GM21723 (cell line): Measurements from ENCODE around the gene DEFB128.
A peak's percentile ranks its signal among the peaks of the same experiment; 100 is the strongest.
"Not testable (repeated sequence)": the region's sequence is repeated elsewhere in the genome, so short reads cannot be mapped to it uniquely, and the experiment has no call there.

Source experiments
- ATAC-seq: cut with Tn5 transposase; IDR thresholded peaks from one replicate; pipeline ENCODE4 v1.9.1; 2021; ENCODE audit warnings: mild to moderate bottlenecking, moderate library complexity; ENCODE audit not compliant: unreplicated experiment

DEFB128 gene

GRCh38 chr20:189611-190010 lies at the start of gene DEFB128:
DEFB128 (minus strand) TSS chr20:189711; CDS start chr20:189623, 88 bp downstream.
- ATAC-seq = no peak

DNA sequence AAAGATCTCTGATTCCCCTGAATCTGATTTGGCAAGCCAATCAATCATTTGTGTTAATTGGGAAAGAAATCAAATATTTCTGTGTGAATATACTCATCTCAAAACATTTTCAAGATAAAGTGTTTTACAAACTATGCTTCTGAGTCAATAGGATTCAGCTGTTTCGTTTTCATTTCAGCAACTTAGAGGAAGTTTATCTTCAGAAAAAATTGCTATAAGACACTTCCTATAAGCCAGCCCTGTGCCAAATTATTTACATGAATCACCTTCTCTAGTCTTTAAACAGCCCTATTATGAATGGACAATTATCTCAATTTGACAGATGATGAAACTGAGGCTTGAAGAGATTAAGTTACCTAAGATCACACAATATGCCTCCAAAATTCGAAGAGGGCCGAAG lies 48.4 kb upstream of the DEFB128 start:
- ATAC-seq = peak; percentile 79

GRCh38 chr20:237489-237888 lies 48.0 kb upstream of the DEFB128 start:
- ATAC-seq = peak; percentile 67

DNA sequence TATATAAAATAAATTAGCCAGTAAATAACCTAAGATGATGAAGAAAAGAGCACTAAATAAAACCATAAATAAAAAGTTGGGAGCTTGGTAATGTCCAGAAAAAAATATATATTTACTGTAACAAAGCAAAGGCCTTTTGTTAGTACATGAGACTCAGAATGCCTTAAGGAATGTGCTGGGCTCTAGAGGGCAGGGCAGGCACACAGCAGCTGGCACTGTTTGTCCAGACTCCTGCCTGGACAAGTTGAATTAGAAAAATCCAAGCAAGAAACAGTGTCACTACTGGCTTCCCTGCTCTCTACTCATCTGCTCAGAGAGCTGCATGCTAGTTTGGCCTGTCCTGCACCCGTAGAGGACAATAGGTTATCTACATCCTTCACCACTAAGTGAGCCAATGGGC lies 46.4 kb upstream of the DEFB128 start:
- ATAC-seq = no peak

DNA sequence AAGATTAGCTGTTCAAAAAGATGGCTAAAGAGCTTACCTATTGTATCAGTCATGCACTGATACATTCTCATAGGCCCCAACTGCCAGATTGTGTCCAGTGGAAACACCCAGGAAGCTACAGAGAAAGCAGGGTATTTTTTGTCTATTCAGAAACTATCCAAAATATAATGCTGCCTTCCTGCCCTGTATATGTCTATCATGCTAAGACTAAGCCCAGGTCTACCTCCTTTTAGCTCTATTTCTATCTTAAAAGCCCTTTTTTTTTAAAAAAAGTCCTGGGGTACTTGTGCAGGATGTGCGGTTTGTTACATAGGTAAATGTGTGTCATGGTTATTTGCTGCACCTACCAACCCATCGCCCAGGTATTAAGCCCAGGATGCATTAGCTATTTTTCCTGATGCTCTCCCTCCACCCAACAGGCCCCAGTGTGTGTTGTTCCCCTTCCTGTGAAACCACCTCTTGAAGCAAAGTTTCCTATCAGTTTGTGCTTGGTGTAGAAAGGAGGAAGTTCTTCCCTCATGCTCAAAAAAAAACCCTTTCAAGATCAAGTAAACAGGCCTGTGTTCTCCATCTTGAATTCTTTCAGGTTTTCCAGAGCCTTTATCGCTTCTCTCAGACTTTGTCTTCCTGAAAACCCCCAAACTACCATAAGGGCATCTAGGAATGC lies 38.1 kb upstream of the DEFB128 start:
- ATAC-seq = no peak

GRCh38 chr20:226958-227357 lies 37.4 kb upstream of the DEFB128 start, which contains the start of gene DEFB129:
DEFB129 (plus strand) TSS chr20:227258; CDS start chr20:227289, 31 bp downstream.
- ATAC-seq = no peak

DNA sequence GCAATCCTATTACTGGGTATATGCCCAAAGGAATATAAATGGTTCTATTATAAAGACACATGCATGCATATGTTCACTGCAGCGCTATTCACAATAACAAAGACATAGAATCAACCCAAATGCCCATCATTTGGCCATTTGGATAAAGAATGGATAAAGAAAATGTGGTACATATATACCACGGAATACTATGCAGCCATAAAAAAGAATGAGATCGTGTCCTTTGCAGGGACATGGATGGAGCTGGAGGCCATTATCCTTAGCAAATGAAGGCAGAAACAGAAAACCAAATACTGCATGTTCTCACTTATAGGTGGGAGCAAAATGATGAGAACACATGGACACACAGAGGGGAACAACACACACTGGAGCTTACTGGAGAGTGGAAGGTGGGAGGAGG lies 36.4 kb upstream of the DEFB128 start:
- not testable (repeated sequence) for ATAC-seq

DNA sequence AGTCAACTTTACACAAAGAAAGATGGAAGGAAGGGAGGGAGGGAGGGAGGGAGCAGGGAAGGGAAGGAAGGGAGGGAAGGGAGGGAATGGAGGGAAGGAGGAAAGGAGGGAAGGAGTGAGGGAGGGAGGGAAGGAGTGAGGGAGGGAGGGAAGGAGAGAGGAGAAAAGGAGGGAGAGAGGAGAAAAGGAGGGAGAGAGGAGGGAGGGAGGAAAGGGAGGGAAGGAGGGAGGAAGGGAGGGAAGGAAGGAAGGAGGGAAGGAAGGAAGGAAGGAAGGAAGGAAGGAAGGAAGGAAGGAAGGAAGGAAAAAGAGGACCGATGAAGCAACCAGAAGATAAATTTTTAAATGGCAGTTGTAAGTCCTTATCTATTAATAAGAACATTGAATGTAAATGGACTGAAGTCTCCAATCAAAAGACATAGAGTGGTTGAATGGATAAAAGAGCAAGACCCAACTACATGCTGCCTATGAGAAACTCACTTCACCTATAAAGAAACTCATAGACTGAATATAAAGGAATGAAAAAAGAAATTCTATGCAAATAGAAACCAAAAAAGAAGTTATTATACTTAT lies 31.8 kb upstream of the DEFB128 start:
- no peak for ATAC-seq

DNA sequence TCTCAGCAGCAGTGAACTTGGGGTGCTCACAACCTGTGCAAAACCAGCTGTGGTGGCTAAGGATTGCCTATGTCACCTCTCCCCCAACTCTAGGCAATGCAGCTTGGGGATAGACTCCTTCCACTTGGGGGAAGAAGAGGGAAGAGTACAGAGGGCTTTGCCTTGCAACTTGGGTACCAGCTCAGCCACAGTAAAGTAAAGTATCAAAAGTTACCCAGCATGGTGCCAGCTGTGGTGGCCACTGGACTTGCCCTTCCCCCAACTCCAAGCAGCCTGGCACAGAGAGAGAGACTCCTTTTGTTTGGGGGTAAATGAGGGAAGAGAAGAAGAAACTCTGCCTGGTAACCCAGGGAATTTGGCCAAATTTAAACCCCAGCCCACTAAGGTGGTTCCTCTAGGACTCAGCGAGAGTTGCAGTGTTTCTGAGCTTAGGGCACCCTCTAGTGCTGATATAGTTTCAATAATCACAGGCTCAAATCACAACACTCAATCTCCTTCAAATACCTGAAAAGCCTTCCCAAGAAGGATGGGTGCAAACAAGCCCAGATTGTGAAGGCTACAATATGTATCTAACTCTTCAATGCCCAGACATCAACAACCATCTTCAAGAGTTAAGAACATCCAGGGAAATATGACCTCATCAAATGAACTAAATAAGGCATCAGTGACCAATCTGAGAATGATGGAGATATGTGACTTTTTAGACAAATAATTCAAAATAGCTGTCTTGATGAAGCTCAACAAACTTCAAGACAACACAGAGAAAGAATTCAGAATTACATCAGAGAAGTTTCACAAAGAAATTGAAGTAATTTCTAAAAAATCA lies 30.0 kb upstream of the DEFB128 start:
- ATAC-seq = no peak

GRCh38 chr20:217266-217665 lies 27.8 kb upstream of the DEFB128 start:
- no peak for ATAC-seq

GRCh38 chr20:215796-216195 lies 26.3 kb upstream of the DEFB128 start:
- ATAC-seq = no peak

- no peak for ATAC-seq
Measured at GRCh38 chr20:214383-214782, 24.9 kb upstream of the DEFB128 start.

DNA sequence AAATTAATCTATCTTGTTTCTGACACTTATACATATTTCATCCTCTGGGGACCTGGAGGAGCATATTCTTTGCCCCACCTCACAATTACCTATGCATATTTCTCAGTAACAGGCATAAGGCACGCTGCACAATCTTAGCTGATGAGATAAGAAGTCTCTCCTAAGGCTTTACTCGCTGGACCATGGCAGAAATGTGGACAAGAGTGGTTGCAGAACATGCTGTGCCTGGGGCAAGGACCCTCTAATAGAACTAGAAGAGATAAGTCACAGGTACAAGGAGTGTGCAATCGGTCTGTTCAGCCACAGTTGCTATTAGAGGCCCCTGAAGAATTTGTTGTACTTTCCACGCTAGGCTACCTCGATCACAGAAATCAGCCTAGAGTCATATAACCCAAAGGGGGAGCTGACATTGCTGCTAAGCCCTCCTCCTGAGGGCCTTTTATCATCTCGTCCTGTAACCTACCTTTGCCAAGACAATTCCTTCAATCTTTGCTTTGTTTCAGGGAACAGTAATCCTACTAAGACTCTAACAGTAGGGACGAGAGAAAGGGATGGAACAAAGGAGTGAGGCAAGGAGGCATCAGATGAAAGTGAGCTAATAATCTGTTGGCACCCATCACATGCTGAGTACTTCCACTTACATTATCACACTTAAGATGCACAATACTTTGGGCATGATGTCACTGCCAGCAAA lies 21.4 kb upstream of the DEFB128 start:
- ATAC-seq = no peak

DNA sequence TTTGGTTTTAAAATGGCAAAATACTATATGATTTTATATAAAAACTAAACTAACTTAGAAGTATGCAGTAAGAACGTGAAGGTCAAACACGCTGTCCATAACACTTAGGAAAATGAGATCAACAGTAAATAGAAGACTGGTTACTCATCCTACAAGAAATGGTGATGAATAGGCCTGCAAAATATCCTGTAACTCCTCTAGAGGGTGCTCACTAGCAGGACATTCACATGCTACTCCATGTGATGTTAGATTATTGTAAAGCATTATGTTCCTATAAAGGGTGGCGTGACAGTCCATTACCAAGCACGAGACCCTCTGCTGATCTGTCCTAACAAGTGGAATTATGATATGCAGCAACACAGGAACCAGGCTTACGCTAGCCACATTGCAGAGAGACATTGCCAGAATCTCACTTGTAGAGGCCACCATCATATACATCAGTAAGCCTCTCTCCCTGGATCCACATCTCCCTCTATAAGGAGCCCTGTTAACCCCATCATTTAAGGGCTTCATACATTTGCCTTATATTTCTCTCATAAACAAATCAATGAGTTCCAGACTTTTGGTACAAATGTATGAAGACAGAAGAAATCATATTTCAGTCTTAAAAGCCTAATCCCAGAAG lies 19.5 kb upstream of the DEFB128 start:
- no peak for ATAC-seq

- ATAC-seq = not testable (repeated sequence)
Measured at GRCh38 chr20:203630-204029, 14.1 kb upstream of the DEFB128 start.

DNA sequence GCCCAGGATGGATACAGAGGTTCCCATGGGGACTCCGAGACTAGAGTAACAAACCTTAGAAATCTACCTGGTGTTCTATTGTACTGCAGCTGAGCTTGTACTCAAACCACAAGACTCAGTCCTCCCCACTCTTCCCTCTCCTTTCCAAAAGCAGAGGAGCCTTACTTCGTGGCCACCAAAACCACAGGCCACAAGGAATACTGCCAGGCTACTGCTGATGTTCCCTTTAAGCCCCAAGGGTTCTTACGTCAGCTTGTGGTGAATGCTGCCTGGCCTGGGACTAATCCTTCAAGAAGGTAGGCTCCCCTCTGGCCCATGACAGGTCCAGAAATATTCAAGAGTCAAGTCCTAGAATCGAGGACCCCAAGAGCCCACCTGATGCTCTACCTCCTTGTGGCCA lies 10.5 kb upstream of the DEFB128 start:
- ATAC-seq = no peak

GRCh38 chr20:198225-198624 lies 8.7 kb upstream of the DEFB128 start:
- no peak for ATAC-seq

- no peak for ATAC-seq
Measured at GRCh38 chr20:187733-188132, 1.8 kb downstream of the DEFB128 start.

DNA sequence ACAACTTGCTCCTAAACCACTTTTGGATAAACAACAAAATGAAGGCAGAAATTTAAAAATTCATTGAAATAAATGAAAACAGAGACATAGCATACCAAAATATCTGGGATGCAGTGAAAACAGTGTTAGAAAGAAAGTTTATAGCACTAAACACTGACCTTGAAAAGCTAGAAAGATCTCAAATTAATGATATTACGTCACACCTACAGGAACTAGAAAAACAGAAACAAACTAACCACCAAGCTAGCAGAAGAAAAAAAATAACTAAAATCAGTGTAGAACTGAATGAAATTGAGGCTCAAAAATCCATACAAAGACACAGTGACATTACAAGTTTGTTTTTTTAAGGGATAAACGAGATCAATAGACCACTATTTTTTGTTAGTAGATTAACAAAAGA lies 5.2 kb downstream of the DEFB128 start:
- ATAC-seq = no peak

DNA sequence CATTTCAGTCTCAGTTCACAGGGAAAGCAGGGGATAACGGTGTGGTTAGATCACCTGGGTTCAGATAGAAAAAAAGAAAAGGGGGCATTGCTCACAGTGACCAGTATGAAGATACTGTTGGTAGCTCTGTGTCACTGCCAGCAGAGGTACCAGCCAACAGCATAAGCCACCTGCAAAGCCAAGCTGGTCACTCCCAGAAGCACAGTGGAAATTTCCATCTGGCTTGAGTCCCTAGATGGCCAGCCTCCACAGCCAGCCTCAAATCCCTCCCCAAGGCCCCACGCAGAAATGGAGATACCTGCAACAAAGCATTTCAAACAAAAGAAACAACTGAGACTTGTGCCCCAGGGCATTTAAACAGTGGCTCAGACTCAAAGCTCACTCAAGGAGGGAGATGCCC lies 20.6 kb downstream of the DEFB128 start:
- ATAC-seq = no peak

DNA sequence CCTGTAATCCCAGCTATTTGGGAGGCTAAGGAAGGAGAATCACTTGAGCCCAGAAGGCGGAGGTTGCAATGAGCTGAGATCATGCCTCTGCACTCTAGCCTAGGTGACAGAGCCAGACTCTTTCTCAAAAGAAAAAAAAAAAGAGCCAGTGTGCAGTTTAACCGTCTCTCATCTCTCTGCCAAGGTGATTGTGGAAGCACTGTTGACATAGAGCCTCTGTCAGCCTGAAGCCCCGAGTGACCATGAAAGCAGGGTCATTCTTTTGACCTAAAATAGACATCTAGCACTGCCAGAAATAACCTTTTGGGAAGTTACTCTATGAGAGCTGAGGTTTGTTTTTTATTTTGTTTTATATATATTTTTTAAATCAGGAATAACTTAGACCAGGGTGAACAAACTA lies 24.9 kb downstream of the DEFB128 start:
- ATAC-seq = no peak
